Measurements from ENCODE around the gene NEDD4L.

NEDD4L gene

GRCh38 chr18:58208207-58208932 is 164.3 kb downstream of the NEDD4L start:
- peak overlapping the region; percentile 39 for H3K4me2 ChIP-seq (ENCODE audit: low read length)
- no peaks in the 10 kb centered on the region for H3K9me3 ChIP-seq (replicated peaks; ENCODE audit: low read length)
- H3K36me3 ChIP-seq (ENCODE audit: insufficient read depth, low read length) = no peaks in the 10 kb centered on the region
- no peaks in the 10 kb centered on the region for H3K27me3 ChIP-seq (ENCODE audit: control insufficient read depth, insufficient read depth, low read length)
- peak overlapping the region; percentile 42 for H3K9ac ChIP-seq (ENCODE audit: low read depth, low read length)
- no peak overlapping the region for H3K4me3 ChIP-seq (ENCODE audit: low read length)
- H3K4me1 ChIP-seq (ENCODE audit: control insufficient read depth, insufficient read depth, low read length) = peaks cover 42% of the 10 kb centered on the region

DNA sequence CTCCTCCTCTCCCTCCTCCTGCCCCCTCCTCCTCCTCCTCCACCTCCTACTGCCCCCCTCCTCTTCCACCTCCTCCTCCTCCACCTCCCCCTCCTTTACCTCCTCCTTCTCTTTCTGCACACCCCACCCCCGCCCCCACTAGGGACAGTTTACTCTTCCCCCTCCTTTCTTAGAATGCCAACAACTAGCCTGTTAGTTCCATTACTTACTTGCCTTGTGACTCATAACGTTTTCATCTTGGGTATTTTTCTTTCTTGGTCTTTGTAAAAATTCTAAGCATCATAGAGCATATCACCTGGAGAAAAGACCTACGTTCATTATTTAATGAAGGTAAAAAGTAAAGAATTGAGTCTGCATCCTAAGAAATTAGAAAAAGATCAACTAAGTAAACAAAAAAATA is 165.3 kb downstream of the NEDD4L start:
- no peak overlapping the region for H3K9ac ChIP-seq (ENCODE audit: low read depth, low read length)
- H3K9me3 ChIP-seq (replicated peaks; ENCODE audit: low read length) = no peaks in the 10 kb centered on the region
- H3K4me3 ChIP-seq (ENCODE audit: low read length) = no peak overlapping the region
- no peaks in the 10 kb centered on the region for H3K27me3 ChIP-seq (ENCODE audit: control insufficient read depth, insufficient read depth, low read length)
- peaks cover 51% of the 10 kb centered on the region for H3K4me1 ChIP-seq (ENCODE audit: control insufficient read depth, insufficient read depth, low read length)
- no peaks in the 10 kb centered on the region for H3K36me3 ChIP-seq (ENCODE audit: insufficient read depth, low read length)
- H3K4me2 ChIP-seq (ENCODE audit: low read length) = no peak overlapping the region

DNA sequence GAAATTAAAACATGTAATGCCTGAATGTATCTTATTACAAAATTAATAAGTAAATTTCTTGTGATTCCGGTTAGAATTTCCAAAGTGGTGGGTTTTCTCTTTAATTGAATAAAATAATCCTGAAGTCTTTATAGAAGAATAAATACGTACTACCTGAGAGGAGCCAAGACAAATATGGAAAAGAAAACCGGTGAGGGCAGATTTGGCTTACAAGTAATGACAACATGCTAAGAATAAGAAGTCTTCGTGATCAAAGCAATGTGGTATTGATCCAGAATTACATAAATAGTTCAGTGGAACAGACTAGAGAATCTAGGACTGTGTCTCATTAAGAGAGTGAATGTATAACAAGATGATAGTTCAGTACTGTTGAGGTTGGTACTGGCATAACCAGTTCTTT is 167.5 kb downstream of the NEDD4L start:
- Histone ChIP-seq H3K36me3 (ENCODE audit: insufficient read depth, low read length) (no peaks in the 10 kb centered on the region), H3K4me2 (ENCODE audit: low read length) (no peak overlapping the region), H3K27me3 (ENCODE audit: control insufficient read depth, insufficient read depth, low read length) (no peaks in the 10 kb centered on the region), H3K9me3 (replicated peaks; ENCODE audit: low read length) (no peaks in the 10 kb centered on the region), H3K4me1 (ENCODE audit: control insufficient read depth, insufficient read depth, low read length) (peaks cover 52% of the 10 kb centered on the region), H3K4me3 (ENCODE audit: low read length) (no peak overlapping the region), H3K9ac (ENCODE audit: low read depth, low read length) (no peak overlapping the region)

DNA sequence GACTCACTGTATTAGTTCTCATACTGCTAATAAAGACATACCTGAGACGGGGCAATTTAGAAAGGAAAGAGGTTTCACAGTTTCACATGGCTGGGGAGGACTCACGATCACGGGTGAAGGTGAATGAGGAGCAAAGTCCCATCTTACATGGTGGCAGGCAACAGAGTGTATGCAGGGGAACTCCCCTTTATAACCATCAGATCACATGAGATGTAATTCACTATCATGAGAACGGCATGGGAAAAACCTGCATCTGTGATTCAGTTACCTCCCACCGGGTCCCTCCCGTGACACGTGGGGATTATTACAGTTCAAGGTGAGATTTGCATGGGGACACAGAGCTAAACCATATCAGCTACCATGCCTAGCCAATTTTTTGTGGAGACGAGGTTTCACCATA is 168.2 kb downstream of the NEDD4L start:
- peaks cover 58% of the 10 kb centered on the region for H3K4me1 ChIP-seq (ENCODE audit: control insufficient read depth, insufficient read depth, low read length)
- no peaks in the 10 kb centered on the region for H3K27me3 ChIP-seq (ENCODE audit: control insufficient read depth, insufficient read depth, low read length)
- no peaks in the 10 kb centered on the region for H3K9me3 ChIP-seq (replicated peaks; ENCODE audit: low read length)
- H3K4me2 ChIP-seq (ENCODE audit: low read length) = no peak overlapping the region
- no peak overlapping the region for H3K9ac ChIP-seq (ENCODE audit: low read depth, low read length)
- H3K4me3 ChIP-seq (ENCODE audit: low read length) = no peak overlapping the region
- H3K36me3 ChIP-seq (ENCODE audit: insufficient read depth, low read length) = no peaks in the 10 kb centered on the region

DNA sequence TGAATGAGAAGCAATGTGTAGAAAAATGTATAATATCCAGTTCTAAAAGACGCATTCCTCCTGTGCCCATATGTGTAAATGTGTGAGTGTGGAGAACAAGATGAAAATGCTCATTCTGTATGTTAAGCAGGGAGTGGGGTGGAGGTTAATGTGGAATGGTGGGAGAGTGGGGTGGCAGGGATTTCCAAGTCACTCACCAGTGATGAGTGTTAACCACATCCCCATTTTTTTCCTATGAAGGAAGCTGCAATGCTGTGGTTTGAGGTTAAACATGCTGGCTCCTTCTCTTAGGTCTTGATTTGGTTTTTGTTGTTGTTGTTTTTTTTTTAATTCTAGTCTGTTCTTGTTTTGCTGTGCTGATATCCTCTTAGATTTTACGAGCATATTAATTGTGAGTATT is 169.4 kb downstream of the NEDD4L start:
- H3K36me3 ChIP-seq (ENCODE audit: insufficient read depth, low read length) = no peaks in the 10 kb centered on the region
- H3K9ac ChIP-seq (ENCODE audit: low read depth, low read length) = peak overlapping the region; percentile 75
- peak overlapping the region; percentile 50 for H3K4me3 ChIP-seq (ENCODE audit: low read length)
- H3K27me3 ChIP-seq (ENCODE audit: control insufficient read depth, insufficient read depth, low read length) = no peaks in the 10 kb centered on the region
- H3K9me3 ChIP-seq (replicated peaks; ENCODE audit: low read length) = no peaks in the 10 kb centered on the region
- peaks cover 58% of the 10 kb centered on the region for H3K4me1 ChIP-seq (ENCODE audit: control insufficient read depth, insufficient read depth, low read length)
- H3K4me2 ChIP-seq (ENCODE audit: low read length) = peak overlapping the region; percentile 56

GRCh38 chr18:58215011-58215410 is 171.0 kb downstream of the NEDD4L start:
- Histone ChIP-seq H3K4me1 (ENCODE audit: control insufficient read depth, insufficient read depth, low read length) (peaks cover 49% of the 10 kb centered on the region), H3K9ac (ENCODE audit: low read depth, low read length) (no peak overlapping the region), H3K4me2 (ENCODE audit: low read length) (no peak overlapping the region), H3K27me3 (ENCODE audit: control insufficient read depth, insufficient read depth, low read length) (no peaks in the 10 kb centered on the region), H3K9me3 (replicated peaks; ENCODE audit: low read length) (no peaks in the 10 kb centered on the region), H3K4me3 (ENCODE audit: low read length) (no peak overlapping the region), H3K36me3 (ENCODE audit: insufficient read depth, low read length) (no peaks in the 10 kb centered on the region)

- Histone ChIP-seq H3K4me2 (ENCODE audit: low read length) (no peak overlapping the region), H3K9me3 (replicated peaks; ENCODE audit: low read length) (no peaks in the 10 kb centered on the region), H3K9ac (ENCODE audit: low read depth, low read length) (no peak overlapping the region), H3K4me3 (ENCODE audit: low read length) (no peak overlapping the region), H3K36me3 (ENCODE audit: insufficient read depth, low read length) (no peaks in the 10 kb centered on the region), H3K27me3 (ENCODE audit: control insufficient read depth, insufficient read depth, low read length) (no peaks in the 10 kb centered on the region), H3K4me1 (ENCODE audit: control insufficient read depth, insufficient read depth, low read length) (peaks cover 55% of the 10 kb centered on the region)
Measured at GRCh38 chr18:58216071-58216481, 172.1 kb downstream of the NEDD4L start.

DNA sequence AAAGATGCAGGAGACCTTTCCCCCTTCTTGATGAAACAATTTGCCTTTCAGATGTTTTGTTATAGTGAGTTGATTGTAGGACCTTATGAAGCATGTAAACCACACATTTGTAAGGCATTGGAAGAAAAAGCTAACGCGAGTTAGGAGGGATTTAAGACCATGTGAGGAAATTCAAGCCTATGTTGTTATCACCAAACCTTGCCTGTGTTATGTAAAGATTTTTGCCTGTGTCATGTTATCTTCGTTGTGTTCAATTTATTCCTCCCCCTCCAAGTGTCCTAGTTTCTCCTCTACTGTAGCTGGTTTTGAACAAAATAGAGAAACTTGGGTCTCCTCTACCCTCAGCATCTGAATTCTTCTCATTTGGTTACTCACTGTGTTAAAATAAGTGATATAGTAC is 173.0 kb downstream of the NEDD4L start:
- Histone ChIP-seq H3K4me3 (ENCODE audit: low read length) (no peak overlapping the region), H3K9me3 (replicated peaks; ENCODE audit: low read length) (no peaks in the 10 kb centered on the region), H3K27me3 (ENCODE audit: control insufficient read depth, insufficient read depth, low read length) (no peaks in the 10 kb centered on the region), H3K9ac (ENCODE audit: low read depth, low read length) (no peak overlapping the region), H3K4me1 (ENCODE audit: control insufficient read depth, insufficient read depth, low read length) (peaks cover 65% of the 10 kb centered on the region), H3K4me2 (ENCODE audit: low read length) (no peak overlapping the region), H3K36me3 (ENCODE audit: insufficient read depth, low read length) (no peaks in the 10 kb centered on the region)

- Histone ChIP-seq H3K9ac (ENCODE audit: low read depth, low read length) (no peak overlapping the region), H3K9me3 (replicated peaks; ENCODE audit: low read length) (no peaks in the 10 kb centered on the region), H3K27me3 (ENCODE audit: control insufficient read depth, insufficient read depth, low read length) (no peaks in the 10 kb centered on the region), H3K4me3 (ENCODE audit: low read length) (no peak overlapping the region), H3K36me3 (ENCODE audit: insufficient read depth, low read length) (no peaks in the 10 kb centered on the region), H3K4me1 (ENCODE audit: control insufficient read depth, insufficient read depth, low read length) (peaks cover 72% of the 10 kb centered on the region), H3K4me2 (ENCODE audit: low read length) (peak overlapping the region; percentile 6)
Measured at GRCh38 chr18:58218117-58218516, 174.1 kb downstream of the NEDD4L start.

DNA sequence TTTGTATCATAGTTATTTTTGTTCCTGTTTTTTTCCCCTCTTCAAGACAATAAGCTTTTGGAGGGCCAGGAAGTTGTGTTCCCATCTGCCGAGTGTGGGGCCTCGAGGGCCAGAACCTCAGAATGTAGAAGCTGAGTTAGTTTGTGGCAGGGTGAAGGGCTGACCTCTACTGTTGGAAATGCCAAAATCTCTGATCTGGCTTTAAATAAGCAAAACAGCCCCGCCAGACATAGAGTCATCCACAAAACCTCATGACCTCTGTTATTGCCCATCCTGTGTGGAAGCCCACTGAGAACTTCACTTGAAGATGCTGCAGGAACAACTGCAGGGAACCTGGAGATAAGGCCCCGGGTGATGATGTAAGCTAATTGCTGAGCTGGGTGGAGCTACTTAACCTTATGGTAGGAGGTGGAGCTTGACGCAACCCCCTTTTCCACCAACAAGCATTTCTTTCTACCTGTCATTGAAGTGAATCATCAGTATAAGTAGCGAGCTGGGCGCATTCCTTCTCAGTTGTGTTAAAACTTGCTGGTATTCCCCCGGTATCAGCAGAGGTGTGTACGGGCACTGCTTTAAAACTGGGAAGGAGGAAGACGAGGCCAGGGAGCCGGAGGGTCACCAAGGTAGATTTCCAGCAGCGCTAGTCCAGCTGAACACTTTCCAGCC is 177.2 kb downstream of the NEDD4L start:
- peaks cover 76% of the 10 kb centered on the region for H3K4me1 ChIP-seq (ENCODE audit: control insufficient read depth, insufficient read depth, low read length)

GRCh38 chr18:58222432-58223125 is 178.6 kb downstream of the NEDD4L start:
- Histone ChIP-seq H3K36me3 (ENCODE audit: insufficient read depth, low read length) (no peaks in the 10 kb centered on the region), H3K9me3 (replicated peaks; ENCODE audit: low read length) (no peaks in the 10 kb centered on the region), H3K4me1 (ENCODE audit: control insufficient read depth, insufficient read depth, low read length) (peaks cover 63% of the 10 kb centered on the region), H3K9ac (ENCODE audit: low read depth, low read length) (peak overlapping the region; percentile 60), H3K4me3 (ENCODE audit: low read length) (peak overlapping the region; percentile 17), H3K4me2 (ENCODE audit: low read length) (peak overlapping the region; percentile 66), H3K27me3 (ENCODE audit: control insufficient read depth, insufficient read depth, low read length) (no peaks in the 10 kb centered on the region)

More for the DNA sequence above, 177.2 kb downstream of the NEDD4L start:
- Histone ChIP-seq H3K9me3 (replicated peaks; ENCODE audit: low read length) (no peaks in the 10 kb centered on the region), H3K36me3 (ENCODE audit: insufficient read depth, low read length) (no peaks in the 10 kb centered on the region), H3K27me3 (ENCODE audit: control insufficient read depth, insufficient read depth, low read length) (no peaks in the 10 kb centered on the region), H3K4me3 (ENCODE audit: low read length) (no peak overlapping the region), H3K4me2 (ENCODE audit: low read length) (peak overlapping the region; percentile 24), H3K9ac (ENCODE audit: low read depth, low read length) (peak overlapping the region; percentile 60)
